IMR-90 (cell line): ENCODE results near the gene NAV1. TPM values are rescaled to one million over a fixed set of nuclear protein-coding genes. Genes with fewer than 3 reads are reported as not detected.

Source experiments
- ATAC-seq: fragments of 200-7000 bp; cut with Tn5 transposase; 2 replicates; pipeline ENCODE4 v1.9.1; 2020; ENCODE audit warnings: low read depth, mild to moderate bottlenecking, moderate library complexity
- BruUV-seq: library from RNA; stranded (reverse); fragments of 400-500 nt; replicated peaks from 2 replicates; lab custom pipeline; 2021; lab: Mats Ljungman, UMichigan
- CTCF ChIA-PET: fragments of 300-600 bp; formaldehyde crosslinking; extraction: SDS; loops from one replicate; lab custom pipeline; 2021; ENCODE audit warnings: antibody characterized with exemption; lab: Yijun Ruan, JAX
- POLR2A ChIA-PET: fragments of 300-600 bp; sonication (Branson Sonifier 250); formaldehyde crosslinking; loops from one replicate; lab custom pipeline; 2022; ENCODE audit warnings: antibody characterized with exemption; ENCODE audit not compliant: unreplicated experiment; lab: Charles Lee
- DNase-seq: peaks from one replicate; pipeline ENCODE4 v3.0.0; 2013
- H2AFZ ChIP-seq: replicated peaks from 2 replicates; pipeline ENCODE3; 2013; ENCODE audit warnings: low read length, mild to moderate bottlenecking; ENCODE audit not compliant: poor library complexity
- H2AK5ac ChIP-seq: 2 replicates; pipeline ENCODE4 v1.6.1; 2013; ENCODE audit warnings: low read depth, low read length, inconsistent platforms
- H2AK9ac ChIP-seq: replicated peaks from 2 replicates; pipeline ENCODE3; 2013; ENCODE audit warnings: mild to moderate bottlenecking, low read depth, low read length, moderate library complexity; ENCODE audit not compliant: poor library complexity
- H2BK120ac ChIP-seq: 2 replicates; pipeline ENCODE4 v1.6.1; 2013; ENCODE audit warnings: low read depth, low read length, inconsistent platforms
- H2BK15ac ChIP-seq: 3 replicates; pipeline ENCODE4 v1.6.1; 2013; ENCODE audit warnings: low read depth, low read length, inconsistent platforms
- H2BK20ac ChIP-seq: 2 replicates; pipeline ENCODE4 v1.6.1; 2013; ENCODE audit warnings: low read depth, mild to moderate bottlenecking, inconsistent platforms, low read length, moderate library complexity
- H2BK5ac ChIP-seq: 2 replicates; pipeline ENCODE4 v1.6.1; 2013; ENCODE audit warnings: mild to moderate bottlenecking, low read depth, low read length, inconsistent platforms; ENCODE audit not compliant: poor library complexity, severe bottlenecking
- H3K14ac ChIP-seq: replicated peaks from 2 replicates; pipeline ENCODE4 v1.6.1; 2013; ENCODE audit warnings: low read depth, low read length, inconsistent platforms
- H3K18ac ChIP-seq: 2 replicates; pipeline ENCODE4 v1.6.1; 2013; ENCODE audit warnings: low read depth, low read length, control low read depth
- H3K23ac ChIP-seq: 2 replicates; pipeline ENCODE4 v1.6.1; 2013; ENCODE audit warnings: low read depth, low read length, inconsistent platforms
- H3K27ac ChIP-seq: 2 replicates; pipeline ENCODE4 v1.5.1; 2013; ENCODE audit warnings: mild to moderate bottlenecking, control low read depth, low read length; ENCODE audit not compliant: insufficient read depth
- H3K27me3 ChIP-seq: 2 replicates; pipeline ENCODE4 v1.6.1; 2013; ENCODE audit warnings: low read length; ENCODE audit not compliant: control insufficient read depth, insufficient read depth
- H3K36me3 ChIP-seq: 2 replicates; pipeline ENCODE4 v1.6.1; 2013; ENCODE audit warnings: low read length, mixed read lengths; ENCODE audit not compliant: control insufficient read depth, insufficient read depth
- H3K4ac ChIP-seq: 2 replicates; pipeline ENCODE4 v1.6.1; 2013; ENCODE audit warnings: low read depth, low read length, inconsistent platforms
- H3K4me1 ChIP-seq: 2 replicates; pipeline ENCODE4 v1.6.1; 2013; ENCODE audit warnings: low read length, mixed read lengths; ENCODE audit not compliant: control insufficient read depth, insufficient read depth
- H3K4me2 ChIP-seq: 2 replicates; pipeline ENCODE4 v1.6.1; 2013; ENCODE audit warnings: low read depth, mild to moderate bottlenecking, control low read depth, low read length, moderate library complexity
- H3K4me3 ChIP-seq: 2 replicates; pipeline ENCODE4 v1.5.1; 2013; ENCODE audit warnings: low read depth, mild to moderate bottlenecking, control low read depth, low read length, moderate library complexity; ENCODE audit not compliant: insufficient read depth
- H3K56ac ChIP-seq: 2 replicates; pipeline ENCODE4 v1.6.1; 2013; ENCODE audit warnings: low read length, inconsistent platforms; ENCODE audit not compliant: insufficient read depth; ENCODE audit errors: extremely low read depth
- H3K79me1 ChIP-seq, 2 experiments: 2 replicates each; pipeline ENCODE4 v1.6.1; 2013; ENCODE audit warnings: low read length in 2 of 2, inconsistent platforms in 1 of 2, low read depth in 1 of 2
- H3K9ac ChIP-seq: 2 replicates; pipeline ENCODE4 v1.6.1; 2013; ENCODE audit warnings: low read depth, low read length, control low read depth
- H3K9me1 ChIP-seq: 2 replicates; pipeline ENCODE4 v1.6.1; 2013; ENCODE audit warnings: low read length, inconsistent platforms; ENCODE audit not compliant: insufficient read depth
- H3K9me3 ChIP-seq: 2 replicates; pipeline ENCODE4 v1.6.1; 2013; ENCODE audit warnings: low read length; ENCODE audit not compliant: control insufficient read depth, insufficient read depth
- H4K20me1 ChIP-seq: 2 replicates; pipeline ENCODE4 v1.6.1; 2013; ENCODE audit warnings: low read length, inconsistent platforms; ENCODE audit not compliant: insufficient read depth
- H4K5ac ChIP-seq: 2 replicates; pipeline ENCODE4 v1.6.1; 2013; ENCODE audit warnings: mild to moderate bottlenecking, low read depth, low read length, control low read depth
- H4K8ac ChIP-seq, 2 experiments: 2 replicates each; pipeline ENCODE4 v1.6.1; 2013; ENCODE audit warnings: low read depth in 2 of 2, low read length in 2 of 2, control low read depth in 1 of 2, inconsistent platforms in 1 of 2
- H4K91ac ChIP-seq: 2 replicates; pipeline ENCODE4 v1.6.1; 2013; ENCODE audit warnings: low read depth, low read length, inconsistent platforms; ENCODE audit not compliant: insufficient read depth
- BHLHE40 ChIP-seq: fragments of 150-350 bp; IDR thresholded peaks from 2 replicates; pipeline ENCODE4 v1.6.1; 2016; ENCODE audit warnings: mild to moderate bottlenecking, low read depth, low read length
- CEBPB ChIP-seq: IDR thresholded peaks from 2 replicates; pipeline ENCODE4 v1.6.1; 2012; ENCODE audit warnings: low read depth, low read length, improper control_type of control experiment
- CHD1 ChIP-seq: IDR thresholded peaks from 2 replicates; pipeline ENCODE4 v1.6.1; 2012; ENCODE audit warnings: low read depth, low read length, improper control_type of control experiment
- CTCF ChIP-seq: conservative IDR thresholded peaks from 2 replicates; pipeline ENCODE4 v1.5.1; 2012; ENCODE audit warnings: mild to moderate bottlenecking, low read depth, low read length, improper control_type of control experiment
- ELK1 ChIP-seq: fragments of 150-350 bp; IDR thresholded peaks from 2 replicates; pipeline ENCODE4 v1.6.1; 2016; ENCODE audit warnings: low read depth, mild to moderate bottlenecking, low read length, moderate library complexity, borderline replicate concordance
- MAFK ChIP-seq: IDR thresholded peaks from 2 replicates; pipeline ENCODE4 v1.6.1; 2012; ENCODE audit warnings: low read depth, low read length, improper control_type of control experiment
- MXI1 ChIP-seq: IDR thresholded peaks from 2 replicates; pipeline ENCODE4 v1.6.1; 2012; ENCODE audit warnings: low read depth, mild to moderate bottlenecking, low read length, moderate library complexity, borderline replicate concordance
- POLR2A ChIP-seq: IDR thresholded peaks from 2 replicates; pipeline ENCODE4 v1.6.1; 2012; ENCODE audit warnings: mild to moderate bottlenecking, low read depth, low read length
- RAD21 ChIP-seq: IDR thresholded peaks from 2 replicates; pipeline ENCODE4 v1.6.1; 2012; ENCODE audit warnings: low read length, improper control_type of control experiment
- RFX5 ChIP-seq: IDR thresholded peaks from 2 replicates; pipeline ENCODE4 v1.8.0; 2012; ENCODE audit warnings: low read depth, mild to moderate bottlenecking, low read length, moderate library complexity
- SMC3 ChIP-seq: fragments of 150-350 bp; IDR thresholded peaks from 2 replicates; pipeline ENCODE4 v1.6.1; 2016; ENCODE audit warnings: low read depth, mild to moderate bottlenecking, antibody characterized with exemption, low read length, moderate library complexity
- WGBS, 2 experiments: methylation state at CpG; one replicate each; pipeline versions ENCODE4 v1.1.5 to v1.1.7; 2013; ENCODE audit warnings: missing lambda C conversion rate in 2 of 2; ENCODE audit not compliant: insufficient read length in 1 of 2; ENCODE audit errors: extremely low coverage in 2 of 2; 5-methylcytosine and 5-hydroxymethylcytosine counted together
- dilution Hi-C: fragments of 300-500 bp; cut with HindIII; formaldehyde crosslinking; loops from one replicate; pipeline ENCODE4 v1.14.3; 2018; ENCODE audit warnings: low sequenced_read_pairs; ENCODE audit not compliant: unreplicated experiment
- in situ Hi-C: fragments of 300-500 bp; cut with MboI; formaldehyde crosslinking; loops from 3 replicates; pipeline ENCODE4 v1.14.3; 2019; ENCODE audit warnings: low sequenced_read_pairs, inconsistent platforms, mixed read lengths
- intact Hi-C: fragments of 100-400 bp; cut with micrococcal nuclease; formaldehyde crosslinking; loops from 2 replicates; pipeline ENCODE4 v1.10.0; 2022
- polyA plus RNA-seq, 3 experiments: library from polyadenylated mRNA; depleted of rRNA; stranded (reverse); fragments of >200 nt; gene quantifications; 2 replicates each; pipeline ENCODE4 v1.2.3, GENCODE V29; 2012; ENCODE audit warnings: low replicate concordance in 1 of 3
- total RNA-seq: library from RNA; depleted of rRNA; stranded (reverse); fragments of >200 nt; gene quantifications from 2 replicates; pipeline ENCODE4 v1.2.3, GENCODE V29; 2012

The NAV1 gene
- total and polyA plus RNA-seq, 2 of the 4 experiments (the other 2 are of a cell fraction), result 14.0 to 23.1 TPM

- no peak for TF ChIP-seq SMC3
These were observed 31.4 kb downstream of the NAV1 start (continued) for GRCh38 chr1:201570181-201570885.

GRCh38 chr1:201570886-201571624 lies 32.1 kb downstream of the NAV1 start:
- Histone ChIP-seq H2AFZ (peak overlapping the region; percentile 44), H4K5ac (peak overlapping the region; percentile 81), H3K56ac (0 out of 2 replicates have a peak overlapping the region, but pooled peaks have one; percentile 25), H3K9me1 (peaks cover 37% of the 10 kb centered on the region), H3K79me1 (peaks cover 58 to 94% of the 10 kb centered on the region in 2 experiments), H3K14ac (peak overlapping the region; percentile 74), H3K4me3 (no peak overlapping the region), H4K8ac (peak overlapping the region; percentile 24 to 64; a peak in 3 of 4 replicates), H3K9me3 (no peaks in the 10 kb centered on the region), H3K4ac (peak overlapping the region; percentile 85), H3K18ac (peak overlapping the region; percentile 90), H2BK120ac (peak overlapping the region; percentile 63), H3K36me3 (peaks cover 1% of the 10 kb centered on the region; the same call in 1 of the 2 replicates), H4K91ac (peak overlapping the region; percentile 79), H4K20me1 (peaks cover 22% of the 10 kb centered on the region; the same call in 1 of the 2 replicates), H3K27ac (peak overlapping the region; percentile 82), H3K4me2 (no peak overlapping the region; the same call in 1 of the 2 replicates), H3K23ac (peak overlapping the region; percentile 88), H2AK5ac (peak overlapping the region; percentile 88), H2BK20ac (peak overlapping the region; percentile 87), H3K27me3 (no peaks in the 10 kb centered on the region), H2BK15ac (peak overlapping the region; percentile 6; the same call in 1 of the 3 replicates), H2AK9ac (no peak overlapping the region), H3K9ac (peak overlapping the region; percentile 42; the same call in 1 of the 2 replicates), H3K4me1 (peaks cover 20% of the 10 kb centered on the region), H2BK5ac (peak overlapping the region; percentile 45)
- CTCF ChIA-PET, result interaction anchor here (1.0 kb wide), 1 partner anchor 10 kb away, joined by 3 read pairs; no protein-coding TSS in a partner anchor
- intact Hi-C loops, result no loop called here
- TF ChIP-seq RAD21 (no peak), ELK1 (no peak), POLR2A (no peak), MXI1 (no peak), SMC3 (no peak), RFX5 (no peak), MAFK (no peak), CEBPB (no peak), CTCF (no peak), CHD1 (no peak), BHLHE40 (no peak)
- POLR2A ChIA-PET, result no interaction called here
- BruUV-seq, result no TSS peak
- in situ Hi-C loops, result no loop called here
- DNase-seq, result no peak
- 90% methylated on average over 2 of the region's 10 CpGs; no CpG with 5 or more reads in 1 of the 2 experiments for WGBS, 2 experiments
- dilution Hi-C loops, result no loop called here
- no peak; the same call in 1 of the 2 replicates for ATAC-seq
